IPS-18a (cell line): ENCODE data around the gene THAP7.

Experiments
- H3K27ac ChIP-seq: one replicate; pipeline ENCODE4 v1.5.1; 2013; ENCODE audit warnings: low read length
- H3K27me3 ChIP-seq: one replicate; pipeline ENCODE4 v1.6.1; 2013; ENCODE audit warnings: mild to moderate bottlenecking, low read length; ENCODE audit not compliant: control insufficient read depth, insufficient read depth
- H3K36me3 ChIP-seq: one replicate; pipeline ENCODE4 v1.6.1; 2013; ENCODE audit warnings: low read depth, low read length; ENCODE audit not compliant: control insufficient read depth
- H3K4me1 ChIP-seq: one replicate; pipeline ENCODE4 v1.6.1; 2013; ENCODE audit warnings: low read depth, low read length; ENCODE audit not compliant: control insufficient read depth
- H3K4me3 ChIP-seq: one replicate; pipeline ENCODE4 v1.5.1; 2013; ENCODE audit warnings: low read length
- H3K9ac ChIP-seq: one replicate; pipeline ENCODE4 v1.6.1; 2013; ENCODE audit warnings: mild to moderate bottlenecking, low read length, moderate library complexity
- H3K9me3 ChIP-seq: one replicate; pipeline ENCODE4 v1.6.1; 2013; ENCODE audit warnings: low read depth, low read length; ENCODE audit not compliant: control insufficient read depth

Gene THAP7

GRCh38 chr22:20967697-20968211, 34.2 kb downstream of the THAP7 start:
- Histone ChIP-seq H3K9me3 (no peaks in the 10 kb centered on the region), H3K9ac (no peak overlapping the region), H3K27me3 (peaks cover 66% of the 10 kb centered on the region), H3K4me1 (peaks cover 25% of the 10 kb centered on the region), H3K27ac (no peak overlapping the region), H3K4me3 (no peak overlapping the region), H3K36me3 (no peaks in the 10 kb centered on the region)

DNA sequence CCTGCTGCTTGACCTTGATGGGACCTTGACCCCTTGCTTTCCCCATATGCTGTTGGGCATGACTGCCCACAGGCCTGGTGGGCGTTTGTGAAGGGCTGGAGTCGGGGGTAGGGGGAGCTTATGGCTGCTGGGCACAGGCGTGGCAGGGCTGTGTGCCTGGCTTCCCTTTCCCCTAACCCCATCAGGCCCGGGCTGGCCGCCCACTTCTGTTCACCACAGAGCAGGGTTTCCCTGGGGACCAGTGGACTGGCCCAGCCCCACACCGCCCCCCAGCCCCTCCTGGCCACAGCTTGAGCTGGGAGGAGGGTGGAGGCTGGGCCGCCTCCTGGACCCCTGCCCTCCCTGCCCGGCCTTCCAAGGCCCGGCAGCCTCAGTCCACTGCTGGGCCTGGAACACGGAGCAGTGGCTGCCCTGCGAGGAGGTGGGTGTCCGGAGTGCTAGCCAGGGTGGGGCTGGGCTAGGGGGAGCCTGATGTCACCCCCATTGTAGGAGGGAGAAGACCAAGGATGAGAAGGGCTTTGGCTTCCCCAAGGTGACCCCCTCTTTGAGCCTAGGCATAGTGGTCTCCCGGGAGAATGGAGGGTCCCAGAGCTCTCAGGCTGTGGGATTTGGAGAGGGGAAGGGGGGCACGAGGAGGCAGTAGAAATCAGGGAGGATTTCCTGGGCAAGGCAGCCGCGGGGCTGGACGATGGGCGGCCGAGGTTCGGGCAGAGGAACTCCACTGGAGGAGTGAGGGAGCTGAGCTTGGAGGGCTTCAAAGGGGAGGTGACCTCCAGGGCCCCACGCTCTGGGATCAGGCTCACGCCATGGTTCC, 34.8 kb downstream of the THAP7 start, which contains the start of gene AIFM3:
Gene AIFM3 (plus strand): TSS at position 373 of the 814 bp plus-strand sequence. CDS start 690 bp downstream, outside the sequence.
- no peak within 1 kb of the TSS for H3K4me3 ChIP-seq
- H3K27me3 ChIP-seq = peaks cover 72% of the 10 kb centered on the region
- H3K9ac ChIP-seq = no peak within 1 kb of the TSS
- no peak within 1 kb of the TSS for H3K27ac ChIP-seq
- H3K36me3 ChIP-seq = no peaks in the 10 kb centered on the region
- H3K4me1 ChIP-seq = peaks cover 25% of the 10 kb centered on the region
- no peaks in the 10 kb centered on the region for H3K9me3 ChIP-seq

DNA sequence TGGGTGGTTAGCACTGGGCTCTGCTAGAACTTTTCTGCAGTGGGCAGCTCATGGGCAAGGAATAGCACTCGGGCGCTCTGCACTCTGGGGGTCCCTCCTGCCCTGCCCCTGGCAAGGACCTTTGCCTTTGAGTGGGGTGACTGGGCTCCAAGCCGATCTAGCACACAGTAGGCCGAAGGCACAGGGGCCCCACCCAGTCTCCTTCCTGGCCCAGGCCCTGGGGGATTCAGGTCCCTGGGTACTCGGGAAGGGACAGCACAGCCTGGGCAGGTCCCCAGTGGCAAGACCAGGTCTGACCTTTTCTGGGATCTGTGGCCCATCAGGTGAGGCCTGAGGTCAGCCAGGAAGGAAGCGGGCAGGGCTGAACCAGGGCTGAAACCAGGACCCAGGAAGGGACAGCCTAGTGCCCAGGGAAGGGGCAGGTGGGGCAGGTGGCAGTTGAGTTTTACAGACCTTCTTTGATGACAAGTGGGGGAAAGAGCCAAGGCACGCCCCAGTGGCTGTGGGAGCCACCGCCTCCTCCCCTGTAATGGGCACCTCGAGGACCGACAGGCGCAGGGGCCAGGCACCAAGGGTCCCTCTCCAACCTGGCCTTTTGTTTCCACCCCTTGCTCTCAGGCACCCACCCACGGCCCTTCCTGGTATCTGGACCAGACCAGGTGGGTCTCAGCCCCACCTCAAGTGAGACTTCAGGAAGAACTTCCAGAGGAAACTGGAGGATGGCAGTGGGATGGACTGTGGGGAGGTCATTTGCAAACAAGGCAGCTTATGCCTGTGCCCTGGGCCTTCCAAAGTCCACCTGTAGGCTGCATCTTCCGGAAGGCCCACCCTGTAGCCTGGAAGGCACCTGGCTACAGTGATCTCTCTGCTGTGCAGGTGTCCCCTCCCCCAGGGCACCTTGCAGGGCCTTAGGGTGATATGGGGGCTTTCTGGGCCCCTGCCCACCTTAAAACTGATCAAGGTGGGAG, 35.7 kb downstream of the THAP7 start:
- H3K9ac ChIP-seq = no peak overlapping the region
- H3K27me3 ChIP-seq = peaks cover 72% of the 10 kb centered on the region
- peaks cover 18% of the 10 kb centered on the region for H3K4me1 ChIP-seq
- no peak overlapping the region for H3K27ac ChIP-seq
- H3K9me3 ChIP-seq = no peaks in the 10 kb centered on the region
- no peak overlapping the region for H3K4me3 ChIP-seq
- H3K36me3 ChIP-seq = no peaks in the 10 kb centered on the region

DNA sequence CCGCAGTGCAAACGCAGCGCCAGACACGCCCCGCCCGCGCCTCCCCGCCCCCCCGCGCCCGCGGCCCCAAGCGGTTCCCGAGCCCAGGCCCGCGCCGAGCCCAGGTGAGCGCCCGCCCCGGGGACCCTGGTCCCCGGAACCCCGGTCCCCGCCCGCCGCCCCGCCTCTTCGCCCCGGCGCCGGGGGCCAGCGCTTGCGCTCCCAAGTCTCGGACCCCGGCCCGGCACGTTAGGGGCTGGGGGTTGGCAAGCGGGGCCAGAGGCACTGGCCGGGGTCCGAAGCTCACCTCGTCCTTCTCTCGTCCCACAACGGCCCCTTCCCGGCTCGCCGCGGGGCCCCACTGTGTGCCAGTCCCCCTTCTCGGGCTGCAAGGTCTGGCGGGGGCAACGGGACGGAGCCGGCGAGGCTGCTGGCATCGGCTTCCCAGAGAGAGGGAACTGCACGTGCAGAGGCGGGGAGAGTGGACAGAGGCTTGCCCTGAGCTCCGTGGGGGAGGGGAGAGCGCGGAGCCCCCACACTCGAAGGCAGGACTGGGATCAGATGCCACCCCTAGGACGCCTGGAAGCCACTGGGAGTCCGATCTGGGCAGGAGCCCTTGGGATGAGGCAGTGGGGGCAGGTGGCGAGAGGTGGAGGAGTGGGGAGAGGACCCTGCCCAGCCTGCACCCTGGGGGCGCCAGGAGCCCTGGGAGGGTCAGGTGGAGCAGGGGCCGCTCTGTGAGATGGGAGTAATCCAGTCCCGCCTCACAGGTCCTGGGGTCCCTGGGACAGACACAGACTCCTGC, 36.6 kb downstream of the THAP7 start:
- H3K9me3 ChIP-seq = no peaks in the 10 kb centered on the region
- no peak overlapping the region for H3K27ac ChIP-seq
- peaks cover 13% of the 10 kb centered on the region for H3K4me1 ChIP-seq
- H3K27me3 ChIP-seq = peaks cover 72% of the 10 kb centered on the region
- no peaks in the 10 kb centered on the region for H3K36me3 ChIP-seq
- H3K4me3 ChIP-seq = no peak overlapping the region
- no peak overlapping the region for H3K9ac ChIP-seq

- Histone ChIP-seq H3K27ac (no peak overlapping the region), H3K9me3 (no peaks in the 10 kb centered on the region), H3K36me3 (no peaks in the 10 kb centered on the region), H3K4me1 (peaks cover 13% of the 10 kb centered on the region), H3K9ac (no peak overlapping the region), H3K27me3 (peaks cover 70% of the 10 kb centered on the region), H3K4me3 (peak overlapping the region; percentile 44)
Measured at GRCh38 chr22:20964799-20965103, 37.2 kb downstream of the THAP7 start.

DNA sequence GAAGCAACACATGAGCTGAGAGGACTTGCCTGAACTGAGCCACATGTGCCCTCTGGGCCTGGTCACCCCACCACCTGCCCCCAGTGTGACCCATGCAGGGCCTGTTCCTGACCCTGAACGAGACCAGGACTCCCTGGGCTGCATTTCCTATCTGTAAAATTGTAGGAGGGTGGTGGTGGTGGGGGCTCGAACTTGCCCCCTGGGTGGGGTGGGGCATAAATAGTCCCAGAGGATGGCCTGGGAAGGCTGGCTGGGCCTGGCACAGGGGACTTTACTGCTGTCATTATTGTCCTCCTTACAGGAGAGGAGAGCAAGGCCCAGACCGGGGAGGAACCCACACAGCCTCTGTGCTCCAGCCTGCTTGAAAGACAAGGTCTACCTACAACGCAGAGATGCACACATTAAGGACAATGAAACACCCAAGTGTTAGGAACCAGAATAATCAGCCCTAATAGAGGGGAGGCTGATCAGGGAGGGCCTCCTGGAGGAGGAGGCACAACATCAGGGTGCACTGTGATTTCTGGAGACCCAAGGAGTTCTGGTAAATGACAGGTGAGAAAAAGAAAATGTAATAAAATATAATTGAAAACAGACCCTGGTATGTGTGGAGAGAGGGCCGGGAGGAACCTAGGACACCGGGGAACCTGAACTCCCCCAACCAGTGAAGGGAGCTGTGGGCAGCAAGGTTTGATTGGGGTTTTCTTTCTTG, 37.7 kb downstream of the THAP7 start:
- Histone ChIP-seq H3K9ac (no peak overlapping the region), H3K27ac (no peak overlapping the region), H3K36me3 (no peaks in the 10 kb centered on the region), H3K4me3 (peak overlapping the region; percentile 44), H3K9me3 (no peaks in the 10 kb centered on the region), H3K27me3 (peaks cover 68% of the 10 kb centered on the region), H3K4me1 (peaks cover 13% of the 10 kb centered on the region)

- Histone ChIP-seq H3K9me3 (no peaks in the 10 kb centered on the region), H3K4me1 (peaks cover 13% of the 10 kb centered on the region), H3K27ac (no peak overlapping the region), H3K9ac (no peak overlapping the region), H3K4me3 (no peak overlapping the region), H3K27me3 (peaks cover 65% of the 10 kb centered on the region), H3K36me3 (no peaks in the 10 kb centered on the region)
Measured at GRCh38 chr22:20963201-20964052, 38.5 kb downstream of the THAP7 start.

- no peaks in the 10 kb centered on the region for H3K9me3 ChIP-seq
- no peaks in the 10 kb centered on the region for H3K36me3 ChIP-seq
- peaks cover 67% of the 10 kb centered on the region for H3K27me3 ChIP-seq
- H3K4me1 ChIP-seq = peaks cover 13% of the 10 kb centered on the region
- no peak overlapping the region for H3K4me3 ChIP-seq
- no peak overlapping the region for H3K27ac ChIP-seq
- H3K9ac ChIP-seq = no peak overlapping the region
Measured at GRCh38 chr22:20962491-20962945, 39.4 kb downstream of the THAP7 start.

DNA sequence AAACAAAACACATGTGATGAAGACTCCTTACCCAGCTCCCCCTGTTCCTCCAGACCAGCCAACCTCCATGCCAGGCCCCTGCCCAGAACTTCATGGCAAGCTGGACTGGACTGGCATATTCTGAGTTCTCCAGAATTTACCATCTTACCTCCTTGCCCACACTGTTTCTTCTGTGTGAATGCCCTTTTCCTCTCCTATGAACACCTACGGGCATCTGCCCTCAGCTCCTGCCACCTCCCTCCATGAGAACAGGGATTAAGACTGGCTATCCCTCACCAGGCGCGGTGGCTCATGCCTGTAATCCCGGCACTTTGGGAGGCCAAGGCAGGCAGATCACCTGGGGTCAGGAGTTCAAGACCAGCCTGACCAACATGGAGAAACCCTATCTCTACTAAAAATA, 41.3 kb downstream of the THAP7 start:
- H3K27ac ChIP-seq = no peak overlapping the region
- no peaks in the 10 kb centered on the region for H3K9me3 ChIP-seq
- peaks cover 9% of the 10 kb centered on the region for H3K4me1 ChIP-seq
- H3K27me3 ChIP-seq = peaks cover 61% of the 10 kb centered on the region
- no peak overlapping the region for H3K4me3 ChIP-seq
- no peak overlapping the region for H3K9ac ChIP-seq
- H3K36me3 ChIP-seq = no peaks in the 10 kb centered on the region
